Activated CD8-positive, alpha-beta memory T cell treated with anti-CD3 and anti-CD28 coated beads, Interleukin-2, amount 50 U/mL, for 48 hours (primary cell): ENCODE results near the gene CFI.
"Not testable (repeated sequence)": the region's sequence is repeated elsewhere in the genome, so short reads cannot be mapped to it uniquely, and the experiment has no call there.

ENCODE experiments used
- DNase-seq: peaks from one replicate; pipeline ENCODE4 v3.0.0-alpha.2; 2020

Gene CFI

DNA sequence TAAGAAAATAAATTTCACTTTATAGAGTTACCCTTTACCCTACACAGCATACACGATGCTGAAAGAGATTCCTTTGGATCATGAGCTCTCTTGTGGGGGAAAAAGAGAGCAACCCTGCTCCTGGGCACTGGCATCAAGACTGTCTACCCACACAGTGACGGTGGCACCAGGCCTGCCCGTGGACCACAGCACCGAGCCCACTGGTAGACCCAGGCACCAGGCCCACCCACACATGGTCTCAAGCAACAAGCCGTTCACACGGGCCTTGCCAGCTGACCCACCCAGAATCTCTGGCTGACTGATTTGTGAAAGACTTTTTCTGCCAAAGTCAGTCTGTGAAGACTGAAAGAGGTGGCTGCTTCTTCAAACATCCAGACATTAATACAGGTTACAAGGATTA lies 6.7 kb downstream of the CFI start:
- no peak for DNase-seq

GRCh38 chr4:109787807-109788206 lies 14.0 kb downstream of the CFI start:
- DNase-seq: no peak

DNA sequence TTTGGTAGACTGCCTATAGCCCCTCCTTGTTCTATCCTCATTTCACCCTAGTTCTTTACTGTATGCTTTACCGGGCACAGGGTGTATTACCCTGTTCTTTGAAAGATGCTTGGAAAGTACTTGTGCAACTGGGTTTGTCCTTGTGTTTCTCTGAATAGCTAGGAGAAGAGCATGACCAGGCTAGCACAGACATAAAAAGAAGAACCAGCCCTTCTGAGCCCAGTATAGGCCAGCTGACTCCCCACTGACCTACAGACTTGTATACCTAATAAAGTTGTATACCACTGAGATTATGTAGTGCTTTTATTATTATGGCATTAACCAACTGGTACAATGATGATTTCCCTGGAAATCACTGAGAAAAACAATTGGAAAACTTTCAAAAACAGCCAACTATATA lies 15.0 kb downstream of the CFI start:
- no peak for DNase-seq

GRCh38 chr4:109782092-109782491 lies 19.7 kb downstream of the CFI start:
- not testable (repeated sequence) for DNase-seq

- DNase-seq: no peak
These were observed 36.9 kb downstream of the CFI start for GRCh38 chr4:109764789-109765402.

DNA sequence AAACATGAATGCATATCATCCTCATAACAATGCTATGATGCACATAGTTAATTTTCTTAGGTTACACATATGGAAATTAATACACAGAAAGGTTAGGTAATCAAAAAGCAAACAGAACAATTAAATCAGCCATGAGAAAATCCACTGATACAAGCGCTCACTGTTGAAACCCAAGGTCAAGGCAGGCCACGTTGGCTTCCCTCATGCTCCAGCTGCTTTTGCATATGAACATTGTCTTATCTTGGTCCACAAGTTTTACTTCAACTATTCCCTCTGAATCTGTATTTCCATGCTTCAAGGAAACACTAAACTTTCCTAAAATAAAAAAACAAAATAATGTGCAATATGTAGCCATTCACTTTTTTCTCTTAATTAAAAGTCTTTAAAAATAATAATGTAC lies 37.4 kb downstream of the CFI start:
- DNase-seq: no peak

DNA sequence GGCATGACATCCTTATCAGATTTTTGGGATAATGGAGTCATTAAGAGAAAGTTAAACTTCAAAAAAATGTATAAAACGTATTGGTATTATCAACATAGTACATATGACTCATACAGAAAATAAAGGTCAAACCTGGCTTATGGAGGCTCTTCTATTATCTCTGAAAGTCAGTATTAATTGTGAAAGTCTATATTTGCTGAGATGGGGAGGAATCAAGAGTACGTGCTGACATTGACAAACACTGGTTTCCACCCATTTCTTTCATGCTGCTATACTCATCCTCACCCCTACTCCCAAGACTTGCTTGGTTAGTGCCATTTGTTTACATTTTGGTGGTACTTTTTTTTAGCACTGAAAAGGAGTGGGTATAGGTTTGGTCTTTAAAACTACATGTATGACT lies 41.1 kb downstream of the CFI start:
- no peak for DNase-seq

GRCh38 chr4:109755656-109756055 lies 46.1 kb downstream of the CFI start:
- no peak for DNase-seq

GRCh38 chr4:109754093-109754857 lies 47.5 kb downstream of the CFI start:
- no peak for DNase-seq

GRCh38 chr4:109752525-109752924 lies 49.3 kb downstream of the CFI start:
- no peak for DNase-seq

DNA sequence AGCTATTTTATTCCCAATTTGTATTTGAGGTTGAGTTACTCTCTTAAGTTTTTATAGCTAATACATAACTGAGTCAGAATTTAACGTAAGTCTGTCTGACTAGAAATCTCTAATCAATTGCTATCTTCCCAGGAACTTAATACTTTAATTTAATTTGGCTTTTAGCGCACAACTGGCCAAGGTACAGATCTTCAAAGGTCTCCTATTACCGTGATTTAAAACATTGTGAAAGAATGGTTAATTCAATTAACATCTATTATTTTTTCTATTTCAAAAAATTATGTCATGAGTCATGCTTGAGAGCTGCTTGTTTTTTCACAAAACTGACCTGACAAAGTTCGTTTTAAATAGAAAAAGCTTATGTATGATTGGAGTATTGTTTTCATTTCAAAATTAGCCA lies 49.9 kb downstream of the CFI start:
- no peak for DNase-seq

DNA sequence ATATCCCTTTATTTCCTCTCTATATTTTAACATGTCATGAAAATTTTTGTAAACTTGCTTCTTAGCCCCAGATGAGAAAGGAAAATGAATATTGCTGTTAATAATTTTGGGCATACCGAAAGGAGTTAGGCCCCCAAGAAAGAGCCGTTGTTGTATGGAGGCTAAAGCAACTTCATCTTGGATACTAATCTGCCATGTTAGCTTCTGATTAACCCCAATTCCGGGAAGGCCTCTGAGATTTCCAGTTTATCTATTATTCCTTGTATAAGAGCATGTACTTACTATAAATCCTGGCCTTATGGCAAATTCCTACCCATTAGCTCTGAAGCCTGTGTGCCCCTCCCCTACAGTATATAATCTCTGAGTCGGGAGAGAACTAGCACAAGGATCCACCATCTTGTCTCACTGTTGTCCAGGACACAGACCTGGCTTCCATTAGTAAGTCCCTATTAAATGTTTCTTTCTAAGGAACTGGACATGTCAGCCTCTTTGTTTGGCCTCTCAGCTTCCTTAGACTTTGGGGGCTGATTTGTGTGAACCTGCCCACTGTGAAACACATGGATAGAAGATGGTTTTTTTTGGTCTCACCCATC lies 51.1 kb downstream of the CFI start:
- no peak for DNase-seq

DNA sequence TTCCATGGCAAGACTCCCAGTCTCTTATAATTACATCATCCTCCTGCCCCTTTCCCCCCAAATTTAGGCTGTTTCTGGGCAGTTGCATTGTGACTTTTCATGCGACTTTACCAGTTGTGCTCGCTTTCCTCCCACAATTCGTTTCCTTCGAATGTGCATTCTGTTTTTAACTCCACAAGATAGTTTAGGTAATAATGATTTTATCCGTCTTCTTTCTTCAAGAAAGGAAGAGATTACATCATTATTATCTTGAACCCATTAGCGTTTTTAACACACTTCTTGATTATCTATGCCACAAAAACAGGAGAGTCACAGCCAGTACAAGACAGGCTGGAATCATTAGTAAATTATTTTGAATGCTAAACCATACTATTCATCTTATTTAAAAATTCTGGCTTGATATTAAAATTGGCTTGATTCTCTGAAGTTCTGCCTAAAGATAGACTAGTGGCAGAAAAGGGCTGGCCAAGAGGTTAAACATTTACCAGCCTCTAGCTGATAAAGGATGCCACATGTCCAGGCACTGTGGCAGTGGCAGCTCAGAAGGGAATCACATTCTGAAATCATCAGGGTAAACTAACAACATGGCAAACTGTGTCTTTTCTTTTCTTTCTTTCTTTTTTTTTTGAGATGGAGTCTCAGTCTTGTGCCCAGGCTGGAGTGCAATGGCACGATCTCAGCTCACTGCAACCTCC lies 52.3 kb downstream of the CFI start:
- DNase-seq: no peak

DNA sequence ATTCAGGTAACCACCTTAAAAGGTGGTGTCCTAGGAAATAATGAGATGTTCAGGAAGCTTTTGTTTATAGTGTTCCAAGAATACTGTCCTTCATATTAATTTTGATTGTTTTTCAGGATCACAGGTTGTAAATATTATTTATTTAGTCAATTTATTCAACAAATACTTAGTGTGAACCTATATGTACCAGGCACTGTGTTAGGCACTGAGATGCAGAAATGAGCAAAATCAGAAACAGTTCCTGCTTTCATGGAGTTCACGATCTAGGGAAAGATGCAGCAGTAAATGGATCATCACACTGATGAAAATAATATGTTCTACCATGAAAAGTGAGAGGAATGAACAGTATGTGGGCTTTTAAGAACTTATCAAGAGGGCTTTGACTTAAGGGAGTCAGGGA lies 53.7 kb downstream of the CFI start:
- no peak for DNase-seq

DNA sequence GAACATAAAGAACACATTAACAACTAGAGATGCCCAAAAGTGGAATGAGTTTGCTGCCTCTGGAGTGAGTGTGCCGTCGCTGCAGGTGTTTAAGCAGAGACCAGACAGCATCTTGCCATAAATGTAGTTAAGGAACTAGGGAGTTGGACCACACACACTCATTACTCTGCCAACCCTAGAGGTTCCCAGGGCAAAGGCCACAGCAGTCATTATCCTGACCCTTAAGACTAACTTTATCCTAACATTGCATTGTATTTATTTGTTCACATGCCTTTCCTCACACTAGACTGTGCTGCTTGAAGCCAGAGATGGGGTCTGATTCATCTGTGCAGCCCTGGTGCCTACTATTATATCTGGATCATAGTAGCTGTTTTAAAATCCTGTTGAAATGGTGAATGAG lies 55.1 kb downstream of the CFI start:
- DNase-seq: no peak

DNA sequence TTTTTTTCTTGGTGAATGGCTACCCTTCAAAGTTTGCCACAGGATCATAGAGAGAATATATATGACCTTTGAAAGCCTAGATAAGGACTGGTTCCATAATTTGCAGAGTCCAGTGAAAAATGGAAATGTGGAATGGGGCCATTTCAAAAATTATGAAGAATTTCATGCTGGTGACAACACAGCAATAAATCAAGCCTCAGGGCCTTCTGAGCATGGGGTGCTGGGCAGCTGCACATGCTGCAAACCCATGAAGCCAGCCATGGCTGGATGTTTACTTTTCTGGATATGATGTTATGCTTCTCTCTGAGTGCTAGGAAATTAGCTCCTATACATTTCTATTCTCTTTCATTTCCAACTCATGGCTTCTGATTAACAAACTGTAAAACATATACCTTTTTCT lies 56.0 kb downstream of the CFI start:
- no peak for DNase-seq

- DNase-seq: no peak
These were observed 62.3 kb downstream of the CFI start for GRCh38 chr4:109739547-109739946.

DNA sequence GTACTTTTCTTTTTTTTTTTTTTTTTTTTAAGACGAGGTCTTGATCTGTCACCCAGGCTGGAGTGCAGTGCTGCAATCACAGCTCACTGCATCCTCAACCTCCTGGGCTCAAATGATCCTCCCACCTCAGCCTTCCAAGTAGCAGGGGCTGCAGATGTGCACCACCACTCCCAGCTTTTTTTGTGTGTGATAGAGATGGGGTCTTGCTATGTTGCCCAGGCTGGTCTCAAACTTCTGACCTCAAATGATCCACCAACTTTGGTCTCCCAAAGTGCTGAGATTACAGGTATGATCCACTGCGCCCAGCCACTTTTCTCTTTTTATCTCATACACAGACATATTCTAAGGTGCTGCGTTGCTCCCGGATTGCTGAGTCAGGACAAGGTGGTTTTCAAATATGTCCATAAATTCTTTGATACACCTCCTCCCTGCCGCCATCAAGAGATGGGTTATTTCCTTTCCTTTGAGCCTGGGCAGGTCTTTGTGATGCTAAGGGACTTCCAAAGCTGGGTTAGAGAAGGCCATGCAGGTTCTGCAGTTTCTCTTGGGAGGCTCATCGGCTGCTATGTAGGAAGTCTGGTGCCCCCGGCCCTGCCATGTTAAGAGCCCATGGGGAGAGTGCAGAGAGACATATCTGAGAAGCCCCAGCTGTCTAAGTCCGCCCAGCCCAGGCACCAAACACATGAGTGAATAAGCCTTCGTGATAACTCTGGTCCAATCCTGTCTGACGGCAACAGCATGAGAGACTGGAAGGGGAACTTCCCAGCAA lies 63.5 kb downstream of the CFI start:
- DNase-seq: no peak

GRCh38 chr4:109735566-109736365 lies 66.0 kb downstream of the CFI start:
- no peak for DNase-seq

DNA sequence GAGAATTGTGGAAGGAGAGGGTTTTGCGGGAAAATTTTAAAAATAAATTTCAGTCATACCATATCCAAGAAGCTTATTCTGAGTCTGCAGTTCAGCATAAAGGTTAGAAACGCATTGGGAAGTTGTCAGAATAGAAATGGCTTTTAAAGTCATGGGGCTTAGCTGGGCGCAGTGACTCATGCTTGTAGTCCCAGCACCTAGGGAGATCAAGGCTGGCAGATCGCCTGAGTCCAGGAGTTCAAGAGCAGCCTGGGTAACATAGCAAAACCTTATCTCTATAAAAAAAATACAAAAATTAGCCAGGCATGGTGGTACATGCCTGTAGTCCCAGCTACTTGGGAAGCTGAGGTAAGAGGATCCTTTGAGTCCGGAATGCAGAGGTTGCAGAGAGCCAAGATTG lies 68.1 kb downstream of the CFI start:
- no peak for DNase-seq

GRCh38 chr4:109730619-109731545 lies 70.9 kb downstream of the CFI start:
- DNase-seq: no peak
